WI38 (cell line): ENCODE results near the gene ZHX3.

Source experiments
- H3K4me3 ChIP-seq: 2 replicates; pipeline ENCODE4 v1.5.1; 2011; ENCODE audit warnings: low read depth, mild to moderate bottlenecking, control low read depth, low read length
- TF ChIP-seq, protein P1 (sequence below): IDR thresholded peaks from 2 replicates; pipeline ENCODE4 v1.5.1; 2012; ENCODE audit warnings: low read depth, mild to moderate bottlenecking, control low read depth, low read length

The ZHX3 gene

DNA sequence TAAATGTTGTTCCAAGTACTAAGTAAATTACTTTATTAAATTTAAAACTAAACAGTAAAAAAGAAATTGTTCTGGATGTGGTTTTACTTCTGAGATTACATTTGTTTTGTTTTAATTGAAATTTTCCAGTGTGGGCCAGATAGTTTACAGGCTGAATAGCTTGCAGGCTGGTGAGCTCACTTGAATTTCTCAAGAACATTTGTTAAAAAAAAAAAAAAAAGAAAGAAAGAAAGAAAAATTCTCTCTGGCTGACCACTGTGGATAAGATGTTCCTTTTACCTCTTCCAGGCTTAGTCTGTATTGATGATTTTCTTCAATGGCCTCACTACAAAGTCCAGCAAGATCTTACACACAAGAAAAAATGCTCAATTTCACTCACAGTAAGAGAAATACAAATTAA, 94.8 kb downstream of the ZHX3 start:
- TF ChIP-seq, protein P1, sequence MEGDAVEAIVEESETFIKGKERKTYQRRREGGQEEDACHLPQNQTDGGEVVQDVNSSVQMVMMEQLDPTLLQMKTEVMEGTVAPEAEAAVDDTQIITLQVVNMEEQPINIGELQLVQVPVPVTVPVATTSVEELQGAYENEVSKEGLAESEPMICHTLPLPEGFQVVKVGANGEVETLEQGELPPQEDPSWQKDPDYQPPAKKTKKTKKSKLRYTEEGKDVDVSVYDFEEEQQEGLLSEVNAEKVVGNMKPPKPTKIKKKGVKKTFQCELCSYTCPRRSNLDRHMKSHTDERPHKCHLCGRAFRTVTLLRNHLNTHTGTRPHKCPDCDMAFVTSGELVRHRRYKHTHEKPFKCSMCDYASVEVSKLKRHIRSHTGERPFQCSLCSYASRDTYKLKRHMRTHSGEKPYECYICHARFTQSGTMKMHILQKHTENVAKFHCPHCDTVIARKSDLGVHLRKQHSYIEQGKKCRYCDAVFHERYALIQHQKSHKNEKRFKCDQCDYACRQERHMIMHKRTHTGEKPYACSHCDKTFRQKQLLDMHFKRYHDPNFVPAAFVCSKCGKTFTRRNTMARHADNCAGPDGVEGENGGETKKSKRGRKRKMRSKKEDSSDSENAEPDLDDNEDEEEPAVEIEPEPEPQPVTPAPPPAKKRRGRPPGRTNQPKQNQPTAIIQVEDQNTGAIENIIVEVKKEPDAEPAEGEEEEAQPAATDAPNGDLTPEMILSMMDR: no peak
- H3K4me3 ChIP-seq: no peak overlapping the region

GRCh38 chr20:41222296-41222695, 95.2 kb downstream of the ZHX3 start:
- H3K4me3 ChIP-seq: no peak overlapping the region
- TF ChIP-seq, protein P1: no peak

DNA sequence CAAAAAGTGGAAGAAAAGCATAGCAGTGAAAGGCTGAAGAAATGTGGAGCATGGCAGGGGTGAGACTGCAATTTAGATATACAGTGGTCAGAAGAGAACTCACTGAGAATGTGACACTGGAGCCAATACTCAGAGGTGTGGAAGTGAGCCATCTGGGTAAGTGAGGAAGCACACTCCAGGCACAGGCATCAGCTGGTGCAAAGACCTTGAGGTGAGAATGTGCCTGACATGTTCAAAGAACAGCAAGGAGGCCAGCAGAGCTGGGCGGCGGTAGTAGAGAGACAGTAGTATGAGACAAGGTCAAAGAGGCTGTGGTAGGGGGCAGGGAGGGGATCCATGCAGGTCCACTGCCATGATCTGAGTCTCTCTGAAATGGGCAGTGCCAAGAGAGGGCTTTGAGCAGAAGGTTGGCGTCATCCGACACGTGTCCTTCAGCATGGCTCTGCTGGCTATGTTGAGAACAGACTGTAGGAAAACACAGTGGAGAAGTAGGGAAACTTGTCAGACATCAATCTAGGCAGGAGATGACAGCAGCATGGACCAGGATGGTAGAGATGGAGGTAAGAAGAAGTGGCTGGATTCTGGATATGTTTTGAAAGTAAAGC, 95.8 kb downstream of the ZHX3 start:
- TF ChIP-seq, protein P1: no peak
- no peak overlapping the region for H3K4me3 ChIP-seq

DNA sequence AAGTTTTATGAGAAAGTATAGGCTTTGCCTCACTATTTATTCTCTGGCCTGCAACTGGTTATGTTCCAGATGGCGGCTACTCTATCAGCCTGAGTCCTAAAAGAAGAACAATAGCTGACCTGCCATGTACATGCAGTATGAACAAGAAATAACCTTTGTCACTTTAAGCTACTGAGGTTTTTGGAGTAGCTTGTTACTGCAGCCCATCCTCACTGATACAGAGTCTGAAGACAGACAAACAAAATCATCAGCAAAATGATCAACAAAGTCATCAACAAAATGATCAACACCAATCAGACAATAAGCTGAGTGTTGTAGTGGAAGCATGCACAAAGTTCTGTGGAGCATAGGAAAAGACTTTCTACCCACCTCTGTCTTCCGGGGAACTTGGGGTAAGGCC, 97.7 kb downstream of the ZHX3 start:
- TF ChIP-seq, protein P1: no peak
- no peak overlapping the region for H3K4me3 ChIP-seq

DNA sequence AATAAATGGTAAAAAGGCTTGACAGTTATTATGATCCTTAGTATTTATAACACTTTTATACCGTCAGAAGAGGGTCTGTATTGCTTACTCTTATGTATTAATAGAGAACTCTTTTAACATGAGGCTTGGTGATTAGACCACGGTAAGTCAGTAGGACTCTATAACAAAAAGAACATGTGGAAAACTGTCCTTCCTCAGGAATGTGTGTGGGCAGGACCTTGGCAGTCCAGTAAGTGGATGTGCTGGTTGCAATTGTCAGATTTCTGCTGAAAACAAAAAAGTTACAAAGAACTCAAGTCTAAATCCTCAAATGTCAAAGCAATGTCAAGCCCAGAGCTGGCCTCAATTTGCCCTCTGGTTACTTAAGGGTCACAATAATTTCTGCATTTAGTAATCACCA, 99.1 kb downstream of the ZHX3 start:
- no peak overlapping the region for H3K4me3 ChIP-seq
- TF ChIP-seq, protein P1: no peak

DNA sequence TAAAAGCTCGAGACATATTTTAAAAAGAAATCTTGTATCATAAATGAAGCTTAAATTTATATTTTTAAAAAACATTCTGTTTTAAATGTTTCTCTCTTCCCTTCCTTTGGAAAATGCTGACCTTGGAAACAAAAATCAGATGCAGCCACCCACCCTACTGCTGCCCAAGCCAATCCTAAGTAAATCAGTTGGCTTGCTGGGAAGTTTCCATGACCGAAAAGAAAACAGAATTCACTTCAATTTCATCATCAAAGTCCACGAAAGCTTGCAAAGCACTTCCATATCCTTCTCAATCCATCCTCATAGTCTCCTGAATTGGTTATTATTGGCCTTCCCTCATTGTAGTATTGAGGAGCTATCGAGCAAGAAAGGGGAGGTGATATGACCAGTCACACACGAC, 100.1 kb downstream of the ZHX3 start:
- TF ChIP-seq, protein P1: no peak

DNA sequence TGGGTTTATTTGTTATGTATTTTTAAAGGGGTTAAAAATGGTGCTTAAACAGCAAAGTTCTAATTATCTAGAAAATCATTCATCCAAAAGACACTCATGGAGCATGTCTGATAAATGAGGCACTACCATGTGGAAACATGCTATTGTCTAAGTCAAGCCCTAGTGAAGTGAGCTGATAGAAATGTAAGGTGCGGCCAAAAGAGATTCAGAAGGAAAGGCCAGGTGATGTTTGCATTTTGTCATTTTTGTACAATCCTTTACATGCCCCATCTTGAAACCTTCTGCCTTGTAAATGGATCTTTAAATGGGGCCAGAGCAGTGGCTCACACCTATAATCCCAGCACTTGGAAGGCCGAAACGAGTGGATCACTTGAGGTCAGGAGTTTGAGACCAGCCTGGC, 102.9 kb downstream of the ZHX3 start:
- TF ChIP-seq, protein P1: no peak
- H3K4me3 ChIP-seq: no peak overlapping the region

More for the DNA sequence above, 100.1 kb downstream of the ZHX3 start:
- H3K4me3 ChIP-seq: no peak overlapping the region
